K562 (cell line): ENCODE measurements around the gene ZNF23. TPM values are rescaled to one million over a fixed set of nuclear protein-coding genes. Genes with fewer than 3 reads are reported as not detected.
A peak's percentile ranks its signal among the peaks of the same experiment; 100 is the strongest.

ENCODE experiments used
- CREB3 ChIP-seq: fragments of 450-650 bp; conservative IDR thresholded peaks from 2 replicates; pipeline ENCODE4 v1.6.1; 2016; ENCODE audit warnings: missing genetic modification characterization, low read depth, mild to moderate bottlenecking, missing compliant biosample characterization, moderate library complexity
- CTCFL ChIP-seq: IDR thresholded peaks from 2 replicates; pipeline ENCODE4 v1.6.1; 2011; ENCODE audit warnings: borderline replicate concordance, low read depth, mild to moderate bottlenecking, moderate library complexity, low read length; ENCODE audit not compliant: insufficient read depth, poor library complexity, severe bottlenecking
- GABPB1 ChIP-seq: sonication (generic); formaldehyde crosslinking; IDR thresholded peaks from 2 replicates; pipeline ENCODE4 v1.8.0; 2022; ENCODE audit warnings: mild to moderate bottlenecking, missing genetic modification reagents
- HLTF ChIP-seq: fragments of 450-650 bp; IDR thresholded peaks from 2 replicates; pipeline ENCODE4 v1.6.1; 2016
- HMGN3 ChIP-seq: IDR thresholded peaks from 2 replicates; pipeline ENCODE4 v1.6.1; 2011; ENCODE audit warnings: borderline replicate concordance, low read depth, mild to moderate bottlenecking, mixed read lengths, low read length; ENCODE audit not compliant: insufficient read length; ENCODE audit errors: extremely low read depth
- MXD1 ChIP-seq: fragments of 250-450 bp; sonication (Bioruptor Pico); IDR thresholded peaks from 2 replicates; pipeline ENCODE4 v1.8.0; 2021; ENCODE audit warnings: borderline replicate concordance, mild to moderate bottlenecking, moderate library complexity; ENCODE audit not compliant: poor library complexity, severe bottlenecking
- NCOA1 ChIP-seq: fragments of 450-650 bp; IDR thresholded peaks from 2 replicates; pipeline ENCODE4 v1.6.1; 2016; ENCODE audit warnings: low read depth
- NFIC ChIP-seq: fragments of 450-650 bp; IDR thresholded peaks from 2 replicates; pipeline ENCODE4 v1.6.1; 2017; ENCODE audit warnings: mild to moderate bottlenecking, inconsistent platforms
- NR2C1 ChIP-seq, 2 experiments: fragments of 450-650 bp; IDR thresholded peaks; 2 replicates each; pipeline ENCODE4 v1.6.1; 2017; ENCODE audit warnings: mild to moderate bottlenecking in 2 of 2, antibody characterized with exemption in 1 of 2, inconsistent platforms in 1 of 2, missing compliant biosample characterization in 1 of 2, missing genetic modification characterization in 1 of 2
- POLR2AphosphoS2 ChIP-seq: IDR thresholded peaks from 2 replicates; pipeline ENCODE4 v1.6.1; 2012; ENCODE audit warnings: low read length, improper control_type of control experiment
- PRMT5 ChIP-seq: sonication (generic); formaldehyde crosslinking; IDR thresholded peaks from 2 replicates; pipeline ENCODE4 v1.5.0; 2020; ENCODE audit warnings: missing genetic modification reagents
- PTRF ChIP-seq: fragments of 450-650 bp; IDR thresholded peaks from 2 replicates; pipeline ENCODE4 v1.6.1; 2016; ENCODE audit warnings: mild to moderate bottlenecking, missing genetic modification characterization, missing compliant biosample characterization
- RBM39 ChIP-seq: fragments of 200-400 bp; formaldehyde crosslinking; optimal IDR thresholded peaks from 2 replicates; pipeline ENCODE3; 2018; ENCODE audit warnings: low read depth, low read length
- RHOXF2B ChIP-seq: fragments of 250-450 bp; sonication (Bioruptor Pico); conservative IDR thresholded peaks from 2 replicates; pipeline ENCODE4 v1.5.1; 2021
- SMARCA5 ChIP-seq: fragments of 450-650 bp; IDR thresholded peaks from 2 replicates; pipeline ENCODE4 v1.6.1; 2016
- TAF1 ChIP-seq: IDR thresholded peaks from 2 replicates; pipeline ENCODE4 v1.6.1; 2011; ENCODE audit warnings: mild to moderate bottlenecking, low read length, moderate library complexity; ENCODE audit not compliant: insufficient read depth, control insufficient read depth, severe bottlenecking; ENCODE audit errors: extremely low read depth
- TFAM ChIP-seq: fragments of 250-450 bp; sonication (Bioruptor Pico); conservative IDR thresholded peaks from 2 replicates; pipeline ENCODE4 v1.5.0; 2021; ENCODE audit warnings: mild to moderate bottlenecking, moderate library complexity
- ZNF140 ChIP-seq: fragments of 250-450 bp; sonication (Bioruptor Pico); IDR thresholded peaks from 2 replicates; pipeline ENCODE4 v1.8.0; 2021; ENCODE audit warnings: moderate library complexity, mild to moderate bottlenecking, inconsistent platforms
- ZNF354B ChIP-seq: fragments of 250-450 bp; sonication (Bioruptor Pico); IDR thresholded peaks from 2 replicates; pipeline ENCODE4 v1.4.0; 2020
- ZNF699 ChIP-seq: fragments of 250-450 bp; sonication (Bioruptor Pico); IDR thresholded peaks from 2 replicates; pipeline ENCODE4 v1.8.0; 2021; ENCODE audit warnings: mild to moderate bottlenecking, moderate library complexity; ENCODE audit not compliant: insufficient replicate concordance
- ZNF766 ChIP-seq: fragments of 200-800 bp; sonication (Bioruptor generic); conservative IDR thresholded peaks from 2 replicates; pipeline ENCODE4 v1.6.1; 2016; ENCODE audit warnings: missing genetic modification characterization, missing compliant biosample characterization
- polyA plus RNA-seq, 8 experiments: library from polyadenylated mRNA; depleted of rRNA in 4 of 8; stranded (reverse) in 5 of 8; unstranded in 3 of 8; fragments of >200 nt; fragmentation: Nextera tagmentation in 2 of 8; fragmentation: Illumina TruSeq in 1 of 8; extraction: Ambion mirVana in 2 of 8; extraction: Trizol in 1 of 8; gene quantifications; 2 replicates each; pipeline versions ENCODE4 v1.2.1 to v1.2.3, GENCODE V29; 2011 to 2014; ENCODE audit warnings: inconsistent platforms in 1 of 8, missing spikeins in 1 of 8
- total RNA-seq, 7 experiments: library from RNA; depleted of rRNA in 6 of 7; stranded (reverse); fragments of >200 nt in 6 of 7; fragmentation: Illumina TruSeq in 2 of 7; extraction: Trizol in 2 of 7; gene quantifications; 2 replicates each; pipeline versions ENCODE4 v1.2.1 to v1.2.3, GENCODE V29; 2011 to 2021; ENCODE audit warnings: low replicate concordance in 1 of 7
- TF ChIP-seq, protein P1 (sequence below): sonication (generic); formaldehyde crosslinking; IDR thresholded peaks from 2 replicates; pipeline ENCODE4 v1.8.1; 2023; ENCODE audit warnings: mild to moderate bottlenecking, missing genetic modification reagents

The ZNF23 gene
- total and polyA plus RNA-seq, 9 of the 15 experiments (the other 6 are each of a cell fraction or from before 2014, with no cell fraction given), result 4.7 to 13.4 (median 11.2) TPM

GRCh38 chr16:71467810-71468209 lies 5.8 kb upstream of the ZNF23 start (continued):
- no peak for TF ChIP-seq CTCFL
- no peak for TF ChIP-seq RBM39
- TF ChIP-seq NFIC, result no peak
- no peak; the same call in 1 of the 2 replicates for TF ChIP-seq GABPB1 (CRISPR knock-in tag)
- TF ChIP-seq PRMT5 (CRISPR knock-in tag), result peak; percentile 99
- TF ChIP-seq ZNF354B (CRISPR knock-in tag), result no peak
- no peak for TF ChIP-seq SMARCA5
- 0 out of 2 replicates have a peak, but pooled peaks have one; percentile 68 for TF ChIP-seq CREB3 (tag)
- TF ChIP-seq MXD1 (CRISPR knock-in tag), result no peak
- no peak for TF ChIP-seq ZNF699 (CRISPR knock-in tag)
- TF ChIP-seq TAF1, result no peak
- TF ChIP-seq, protein P1, sequence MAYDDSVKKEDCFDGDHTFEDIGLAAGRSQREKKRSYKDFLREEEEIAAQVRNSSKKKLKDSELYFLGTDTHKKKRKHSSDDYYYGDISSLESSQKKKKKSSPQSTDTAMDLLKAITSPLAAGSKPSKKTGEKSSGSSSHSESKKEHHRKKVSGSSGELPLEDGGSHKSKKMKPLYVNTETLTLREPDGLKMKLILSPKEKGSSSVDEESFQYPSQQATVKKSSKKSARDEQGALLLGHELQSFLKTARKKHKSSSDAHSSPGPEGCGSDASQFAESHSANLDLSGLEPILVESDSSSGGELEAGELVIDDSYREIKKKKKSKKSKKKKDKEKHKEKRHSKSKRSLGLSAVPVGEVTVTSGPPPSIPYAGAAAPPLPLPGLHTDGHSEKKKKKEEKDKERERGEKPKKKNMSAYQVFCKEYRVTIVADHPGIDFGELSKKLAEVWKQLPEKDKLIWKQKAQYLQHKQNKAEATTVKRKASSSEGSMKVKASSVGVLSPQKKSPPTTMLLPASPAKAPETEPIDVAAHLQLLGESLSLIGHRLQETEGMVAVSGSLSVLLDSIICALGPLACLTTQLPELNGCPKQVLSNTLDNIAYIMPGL (CRISPR knock-in tag), result peak; percentile 88; the same call in 1 of the 2 replicates
- TF ChIP-seq HMGN3, result no peak
- no peak for TF ChIP-seq TFAM
- no peak for TF ChIP-seq POLR2AphosphoS2
- TF ChIP-seq NR2C1 (IDR thresholded peaks at IDR 0.05), result no peak
- TF ChIP-seq NR2C1 (tag; IDR thresholded peaks at IDR 0.05), result peak; percentile 46; the same call in 1 of the 2 replicates
- TF ChIP-seq PTRF (tag), result 0 out of 2 replicates have a peak, but pooled peaks have one; percentile 26
- peak; percentile 98 for TF ChIP-seq ZNF766 (CRISPR knock-in tag)
- no peak for TF ChIP-seq HLTF
- TF ChIP-seq NCOA1, result peak; percentile 98
- TF ChIP-seq ZNF140, result no peak
- TF ChIP-seq RHOXF2B (CRISPR knock-in tag), result no peak
